ENCODE results near the gene SCRT2.

The SCRT2 gene

GRCh38 chr20:673603-674001, 2.0 kb downstream of the SCRT2 start:
- no peak for DNase-seq (ENCODE audit: extremely low read depth in 1 of 2, low read depth in 1 of 2)

GRCh38 chr20:672963-673602, 2.5 kb downstream of the SCRT2 start:
- DNase-seq (ENCODE audit: extremely low read depth in 1 of 2, low read depth in 1 of 2): no peak

GRCh38 chr20:671252-672030, 4.2 kb downstream of the SCRT2 start:
- no peak for DNase-seq (ENCODE audit: extremely low read depth in 1 of 2, low read depth in 1 of 2)

GRCh38 chr20:669573-669972, 6.0 kb downstream of the SCRT2 start:
- DNase-seq (ENCODE audit: extremely low read depth in 1 of 2, low read depth in 1 of 2): no peak

GRCh38 chr20:668638-669037, 7.0 kb downstream of the SCRT2 start:
- DNase-seq (ENCODE audit: extremely low read depth in 1 of 2, low read depth in 1 of 2): no peak

- DNase-seq (ENCODE audit: extremely low read depth in 1 of 2, low read depth in 1 of 2): no peak
Measured at GRCh38 chr20:668050-668449, 7.6 kb downstream of the SCRT2 start.

GRCh38 chr20:667351-668034, 8.1 kb downstream of the SCRT2 start:
- peak in 1 of 2 donors; percentile 47 for DNase-seq (ENCODE audit: extremely low read depth in 1 of 2, low read depth in 1 of 2)

- no peak for DNase-seq (ENCODE audit: extremely low read depth in 1 of 2, low read depth in 1 of 2)
Measured at GRCh38 chr20:666877-667276, 8.7 kb downstream of the SCRT2 start.

- no peak for DNase-seq (ENCODE audit: extremely low read depth in 1 of 2, low read depth in 1 of 2)
Measured at GRCh38 chr20:665276-665675, 10.3 kb downstream of the SCRT2 start.

GRCh38 chr20:664576-664975, 11.0 kb downstream of the SCRT2 start:
- no peak for DNase-seq (ENCODE audit: extremely low read depth in 1 of 2, low read depth in 1 of 2)

GRCh38 chr20:664151-664550, 11.5 kb downstream of the SCRT2 start:
- no peak for DNase-seq (ENCODE audit: extremely low read depth in 1 of 2, low read depth in 1 of 2)

- no peak for DNase-seq (ENCODE audit: extremely low read depth in 1 of 2, low read depth in 1 of 2)
Measured at GRCh38 chr20:663315-664090, 12.1 kb downstream of the SCRT2 start.

- no peak for DNase-seq (ENCODE audit: extremely low read depth in 1 of 2, low read depth in 1 of 2)
Measured at GRCh38 chr20:662277-663192, 13.1 kb downstream of the SCRT2 start.

- no peak for DNase-seq (ENCODE audit: extremely low read depth in 1 of 2, low read depth in 1 of 2)
Measured at GRCh38 chr20:661474-662270, 13.9 kb downstream of the SCRT2 start.

- DNase-seq (ENCODE audit: extremely low read depth in 1 of 2, low read depth in 1 of 2): no peak
Measured at GRCh38 chr20:658731-659291, 16.8 kb downstream of the SCRT2 start.

- no peak for DNase-seq (ENCODE audit: extremely low read depth in 1 of 2, low read depth in 1 of 2)
Measured at GRCh38 chr20:658202-658601, 17.4 kb downstream of the SCRT2 start.

GRCh38 chr20:655726-656624, 19.6 kb downstream of the SCRT2 start:
- no peak for DNase-seq (ENCODE audit: extremely low read depth in 1 of 2, low read depth in 1 of 2)

GRCh38 chr20:654417-654750, 21.2 kb downstream of the SCRT2 start:
- no peak for DNase-seq (ENCODE audit: extremely low read depth in 1 of 2, low read depth in 1 of 2)
